Hepatic stellate cell (primary cell): ENCODE results near the gene GIPR.
"Not testable (repeated sequence)": the region's sequence is repeated elsewhere in the genome, so short reads cannot be mapped to it uniquely, and the experiment has no call there.

Experiments
- DNase-seq: peaks from one replicate; pipeline ENCODE4 v3.0.0; 2011; ENCODE audit warnings: low spot score

The GIPR gene, protein sequence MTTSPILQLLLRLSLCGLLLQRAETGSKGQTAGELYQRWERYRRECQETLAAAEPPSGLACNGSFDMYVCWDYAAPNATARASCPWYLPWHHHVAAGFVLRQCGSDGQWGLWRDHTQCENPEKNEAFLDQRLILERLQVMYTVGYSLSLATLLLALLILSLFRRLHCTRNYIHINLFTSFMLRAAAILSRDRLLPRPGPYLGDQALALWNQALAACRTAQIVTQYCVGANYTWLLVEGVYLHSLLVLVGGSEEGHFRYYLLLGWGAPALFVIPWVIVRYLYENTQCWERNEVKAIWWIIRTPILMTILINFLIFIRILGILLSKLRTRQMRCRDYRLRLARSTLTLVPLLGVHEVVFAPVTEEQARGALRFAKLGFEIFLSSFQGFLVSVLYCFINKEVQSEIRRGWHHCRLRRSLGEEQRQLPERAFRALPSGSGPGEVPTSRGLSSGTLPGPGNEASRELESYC

DNA sequence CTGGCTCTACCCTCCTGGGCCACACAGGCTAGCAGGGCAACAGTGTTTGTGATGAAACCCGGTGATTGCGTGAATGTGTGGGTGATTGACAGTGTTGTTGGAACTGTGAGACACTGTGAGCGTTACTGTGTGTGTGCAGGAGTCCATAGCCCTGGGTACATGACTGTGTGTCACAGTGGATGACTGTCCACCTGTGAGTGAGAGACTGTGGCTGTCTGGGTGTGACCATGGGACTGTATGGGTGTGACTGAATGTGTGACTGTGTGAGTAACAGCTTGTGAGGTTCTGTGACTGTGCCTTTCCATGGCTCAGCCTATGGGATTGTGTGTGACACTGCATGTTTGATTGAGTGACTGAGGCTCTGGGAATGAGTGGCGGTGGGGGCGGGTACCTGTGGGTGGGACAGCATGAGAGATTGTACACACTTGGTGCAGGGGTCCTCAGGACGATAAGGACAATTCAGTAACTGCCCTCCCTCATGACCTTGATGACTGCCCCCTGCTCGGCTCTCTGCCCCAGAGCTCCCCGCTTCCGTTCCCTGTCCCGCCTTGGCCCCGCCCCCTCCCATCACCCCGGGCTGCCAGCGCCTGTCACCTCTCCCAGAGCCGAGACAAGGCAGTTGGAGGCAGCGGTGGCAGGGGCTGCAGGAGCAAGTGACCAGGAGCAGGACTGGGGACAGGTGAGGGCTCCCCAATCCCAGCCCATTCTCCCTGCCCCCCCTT, at the start of gene GIPR:
Gene GIPR (plus strand): TSS at position 602 of the 722 bp plus-strand sequence. CDS start 1,300 bp downstream, outside the sequence.
- DNase-seq: peak; percentile 76

DNA sequence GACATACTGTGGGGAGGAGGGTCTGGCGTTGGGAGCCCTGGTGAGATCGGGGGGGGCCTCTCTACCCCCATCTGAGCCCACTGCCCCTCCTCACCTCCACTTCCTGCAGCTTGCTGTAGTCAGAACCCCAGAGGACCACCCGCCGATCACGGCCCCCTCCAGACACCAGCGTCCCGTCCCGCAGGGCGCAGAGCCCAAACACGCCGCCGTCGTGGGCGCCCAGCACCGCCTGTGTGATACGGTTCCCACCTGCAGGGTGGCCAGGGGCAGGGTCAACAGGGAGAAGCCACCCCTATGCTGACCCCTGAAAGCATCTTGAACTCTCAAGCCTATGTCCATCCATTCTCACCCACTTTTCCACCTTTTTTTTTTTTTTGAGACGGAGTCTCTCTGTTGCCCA, 46.6 kb upstream of the GIPR start:
- no peak for DNase-seq

DNA sequence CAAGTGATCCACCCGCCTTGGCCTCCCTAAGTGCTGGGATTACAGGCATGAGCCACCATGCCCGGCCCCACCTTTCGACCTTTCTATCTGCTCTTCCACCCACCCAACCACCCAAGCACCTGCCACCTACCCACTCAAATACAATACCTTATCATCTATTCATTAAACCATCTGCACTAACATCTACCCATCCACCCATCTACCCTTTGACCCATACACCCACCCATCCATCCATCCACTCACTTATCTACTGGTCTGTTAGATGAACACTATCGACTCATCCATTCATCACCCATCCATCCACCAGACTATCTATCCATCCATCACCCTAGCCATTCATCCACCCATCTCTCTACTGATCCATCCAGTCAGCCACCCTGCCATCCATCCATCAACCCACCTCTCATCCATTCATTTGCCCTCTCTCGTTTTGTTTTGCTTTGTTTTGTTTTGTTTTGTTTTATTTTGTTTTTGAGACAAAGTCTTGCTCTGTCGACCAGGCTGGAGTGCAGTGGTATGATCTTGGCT, 46.0 kb upstream of the GIPR start:
- no peak for DNase-seq

DNA sequence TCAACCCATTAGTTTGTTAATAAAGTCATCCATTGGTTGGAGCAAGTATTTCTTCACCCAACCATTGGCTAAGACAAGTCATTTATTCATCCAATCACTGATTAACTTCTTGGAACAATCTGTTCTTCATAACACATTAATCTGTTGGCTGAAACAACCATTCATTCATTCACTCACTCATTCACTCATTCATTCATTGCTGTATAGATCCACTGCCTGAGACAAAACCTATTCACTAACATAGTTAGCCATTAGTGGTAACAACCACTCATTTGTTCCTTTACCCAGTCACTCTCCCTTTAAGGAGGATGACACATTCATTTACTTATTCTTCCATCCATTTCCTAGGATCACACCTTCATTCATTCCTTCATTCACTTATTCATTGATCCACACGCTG, 44.0 kb upstream of the GIPR start:
- DNase-seq: no peak

DNA sequence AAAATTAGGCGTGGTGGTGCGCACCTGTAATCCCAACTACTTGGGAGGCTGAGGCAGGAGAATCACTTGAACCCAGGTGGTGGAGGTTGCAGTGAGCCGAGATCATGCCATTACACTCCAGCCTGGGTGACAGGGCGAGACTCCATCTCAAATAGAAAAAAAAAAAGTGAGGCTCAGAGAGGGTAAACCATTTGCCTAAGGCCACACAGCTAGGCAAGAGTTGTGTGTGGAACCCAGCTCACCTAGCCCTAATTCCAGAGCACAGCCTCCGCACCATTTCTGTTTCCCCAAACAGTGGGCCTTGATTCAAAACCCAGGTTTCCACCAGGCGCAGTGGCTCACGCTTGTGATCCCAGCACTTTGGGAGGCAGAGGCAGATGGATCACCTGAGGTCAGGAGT, 39.8 kb upstream of the GIPR start:
- DNase-seq: not testable (repeated sequence)

DNA sequence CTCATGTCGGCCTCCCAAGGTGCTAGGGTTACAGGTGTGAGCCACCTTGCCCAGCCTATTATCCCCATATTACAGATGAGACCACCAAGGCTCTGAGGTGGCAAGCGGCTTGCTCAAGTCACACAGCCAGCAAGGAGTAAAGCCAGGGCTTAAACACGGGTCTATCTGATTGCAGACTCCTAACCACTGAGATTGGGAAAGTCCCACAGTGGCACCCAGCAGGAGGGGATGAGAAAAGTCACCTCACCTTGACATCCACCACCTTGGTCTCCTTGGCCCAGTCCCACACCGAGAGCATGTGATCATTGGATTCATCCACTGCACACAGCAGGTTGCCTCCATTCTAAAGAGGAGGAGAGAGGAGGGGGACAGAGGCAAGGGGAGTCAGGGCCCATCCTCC, 38.3 kb upstream of the GIPR start:
- DNase-seq: no peak

DNA sequence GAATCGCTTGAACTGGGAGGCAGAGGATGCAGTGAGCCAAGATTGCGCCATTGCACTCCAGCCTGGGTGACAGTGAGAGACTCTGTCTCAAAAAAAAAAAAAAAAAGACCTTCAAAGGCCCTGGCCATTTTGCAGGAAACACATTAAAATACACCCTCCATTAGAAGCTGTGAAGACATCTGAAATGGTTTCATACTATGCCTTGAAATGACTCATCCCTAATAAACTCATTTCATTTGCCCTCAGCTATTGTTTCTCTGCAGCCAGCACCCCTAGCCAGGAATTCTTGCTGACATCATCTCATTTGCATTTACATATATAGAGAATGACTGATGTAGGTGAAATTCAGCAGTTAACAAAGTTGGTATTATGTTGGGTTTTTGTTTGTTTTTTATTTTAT, 37.6 kb upstream of the GIPR start:
- DNase-seq: peak; percentile 88

DNA sequence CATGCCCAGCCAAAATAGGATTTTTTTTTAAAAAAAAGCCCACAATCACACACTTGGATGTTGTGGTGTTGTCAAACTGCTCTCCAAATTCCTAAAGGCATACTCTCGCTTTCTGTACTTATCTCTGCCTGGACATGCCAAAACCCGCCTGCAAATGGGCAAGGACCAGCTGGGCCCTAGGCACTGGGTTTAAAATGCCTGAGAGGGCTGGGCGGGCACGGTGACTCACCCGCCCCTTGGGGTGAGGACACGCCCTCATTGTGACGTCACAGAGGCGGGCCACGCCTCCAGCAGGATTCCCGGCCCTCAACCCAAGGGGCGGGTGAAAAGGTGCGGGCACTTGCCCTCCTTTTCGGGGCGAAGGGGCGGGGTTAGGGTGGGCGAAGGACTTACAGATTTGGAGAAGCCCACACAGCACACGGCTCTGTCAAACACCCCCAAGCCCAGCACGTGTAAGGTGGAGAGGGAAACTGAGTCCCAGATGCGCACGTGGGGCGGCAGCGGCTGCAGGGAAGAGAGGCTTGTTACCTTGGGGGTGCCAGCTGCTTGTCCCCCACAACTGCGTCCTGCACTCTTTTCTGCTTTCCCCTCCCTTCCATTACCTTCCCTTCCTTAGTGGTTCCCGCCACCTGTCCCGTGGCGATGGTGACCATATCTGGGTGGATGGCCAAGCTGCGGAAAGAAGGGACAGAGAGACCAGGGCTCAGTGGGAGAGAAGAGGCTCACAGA, 35.4 kb upstream of the GIPR start:
- DNase-seq: peak; percentile 89

DNA sequence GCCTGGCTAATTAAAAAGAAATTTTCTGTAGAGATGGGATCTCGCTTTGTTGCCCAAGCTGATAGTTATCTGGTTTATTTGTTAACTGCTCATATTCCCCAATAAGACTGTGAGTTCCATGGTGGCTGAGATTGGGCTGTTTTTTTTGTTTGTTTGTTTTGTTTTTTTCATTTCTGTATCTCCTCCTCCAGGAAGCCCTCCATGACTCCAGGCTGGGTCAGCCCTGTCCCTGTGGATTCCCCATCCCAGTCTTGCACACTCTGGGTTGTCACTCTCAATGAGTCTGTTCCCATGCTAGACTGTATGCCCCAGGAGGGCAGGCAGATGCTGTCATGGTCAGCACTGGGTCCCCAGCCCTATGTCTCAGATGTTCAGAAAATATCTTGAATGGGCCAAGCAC, 31.7 kb upstream of the GIPR start:
- DNase-seq: no peak

DNA sequence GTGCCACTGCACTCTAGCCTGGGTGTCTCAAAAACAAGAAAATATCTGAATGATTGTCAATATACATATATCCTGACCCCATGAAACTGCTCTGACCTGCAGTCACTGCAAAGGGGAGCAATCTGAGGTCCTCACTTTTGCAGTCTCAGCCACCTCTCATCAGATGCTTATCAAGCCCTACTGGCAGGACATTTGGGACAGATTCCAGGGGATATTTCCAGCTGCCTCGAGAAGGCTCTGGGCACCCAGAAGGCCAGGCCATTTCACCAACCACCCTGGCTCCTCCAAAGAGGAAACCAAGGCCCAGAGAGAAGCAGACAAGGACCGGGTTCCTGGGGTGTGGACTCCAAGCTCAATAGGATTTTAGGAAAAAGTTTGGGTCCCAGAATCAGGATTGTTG, 31.1 kb upstream of the GIPR start:
- DNase-seq: no peak

DNA sequence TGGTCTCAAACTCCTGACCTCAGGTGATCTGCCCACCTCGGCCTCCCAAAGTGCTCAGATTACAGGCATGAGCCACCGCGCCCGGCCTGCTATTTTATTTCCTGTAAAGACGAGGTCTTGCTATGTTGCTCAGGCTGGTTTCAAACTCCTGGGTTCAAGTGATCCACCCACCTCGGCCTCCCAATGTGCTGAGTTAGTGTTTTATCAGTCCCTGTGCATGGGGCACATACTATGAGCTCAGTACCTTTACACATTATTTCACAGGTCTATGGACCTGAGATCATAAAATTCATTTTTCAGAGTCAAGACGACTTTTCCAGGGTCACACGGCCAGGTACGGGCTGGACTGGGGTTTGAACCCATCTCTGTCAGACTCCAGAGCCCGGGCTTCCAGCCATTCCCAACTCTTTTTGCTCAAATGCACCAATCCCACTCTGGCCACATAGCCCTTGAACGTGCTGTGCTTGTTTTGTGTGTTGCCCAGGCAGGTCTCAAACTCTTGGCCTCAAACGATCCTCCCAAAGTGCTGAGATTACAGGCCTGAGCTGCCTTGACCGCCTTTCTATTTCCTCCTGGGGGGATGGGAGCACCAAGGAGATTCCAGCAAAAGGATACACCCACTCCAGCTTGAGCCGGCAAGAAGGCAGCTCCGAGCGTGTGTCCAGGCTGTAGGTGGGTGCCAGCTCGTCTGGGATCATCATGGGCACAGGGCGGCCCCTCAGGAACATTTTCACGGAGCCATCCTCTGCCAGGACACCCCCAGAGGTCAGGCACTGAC, 29.9 kb upstream of the GIPR start:
- DNase-seq: peak; percentile 72

DNA sequence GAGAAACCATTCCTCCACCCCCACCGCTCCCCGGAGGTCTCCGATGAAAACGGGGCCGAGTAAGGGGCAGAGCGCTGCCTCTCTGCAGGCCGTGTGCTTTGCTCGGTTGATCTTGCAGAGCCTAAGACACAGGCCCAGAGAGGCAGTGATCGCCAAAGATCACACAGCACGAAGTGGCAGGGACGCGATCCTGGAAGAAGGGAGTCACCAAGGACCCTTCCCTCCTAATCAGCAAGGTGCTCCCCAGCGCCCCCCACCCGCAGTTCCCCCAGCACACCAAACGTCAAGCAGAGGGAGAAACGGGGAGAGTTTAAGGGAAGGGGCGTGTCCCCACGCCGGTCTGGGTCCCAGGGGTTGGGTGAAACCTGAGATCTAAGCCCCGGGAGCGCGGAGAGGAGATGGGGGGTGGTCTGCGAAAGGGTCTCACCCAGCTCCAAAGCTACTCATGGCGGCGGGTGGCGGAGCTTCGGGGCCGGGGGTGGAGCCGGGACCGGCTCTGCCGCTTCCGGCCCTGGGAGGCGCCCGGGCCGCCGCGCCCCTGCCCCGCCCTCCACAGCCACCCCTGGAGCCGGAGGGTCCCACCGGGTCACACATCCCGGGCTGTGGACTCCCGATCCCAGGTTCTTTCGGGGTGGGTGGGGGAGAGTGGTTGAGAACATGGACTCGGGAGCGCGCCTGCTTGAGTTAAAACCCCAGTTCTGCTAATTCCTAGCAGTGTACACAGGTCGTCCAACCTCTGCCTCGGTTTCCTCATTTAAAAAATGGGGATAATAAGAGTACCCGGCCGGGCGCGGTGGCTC, 28.9 kb upstream of the GIPR start, which contains the start of gene EML2:
Gene EML2 (minus strand): TSS at position 468 of the 800 bp plus-strand sequence. CDS start 21 bp downstream, at position 447.
- peak; percentile 69 for DNase-seq

DNA sequence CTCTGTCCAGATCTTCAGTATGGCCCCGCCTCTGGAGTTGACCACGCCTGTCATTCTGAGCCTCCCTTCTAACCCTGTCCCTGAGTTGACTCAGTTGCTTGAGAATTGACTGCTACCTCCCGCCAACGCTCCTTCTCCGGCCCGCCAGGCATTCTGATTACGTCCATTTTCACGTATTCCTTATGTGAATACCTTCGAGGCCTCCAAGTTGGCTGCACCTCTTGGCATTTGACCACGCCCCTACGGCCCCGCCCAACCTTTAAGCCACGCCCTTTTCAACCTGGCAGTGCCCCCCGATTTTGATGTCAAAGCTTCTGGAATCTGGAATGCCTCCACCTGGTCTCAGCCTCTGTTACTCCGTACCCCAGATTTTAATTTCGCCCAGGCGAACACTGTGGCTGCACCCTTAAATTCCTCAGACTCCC, 27.2 kb upstream of the GIPR start:
- DNase-seq: no peak

DNA sequence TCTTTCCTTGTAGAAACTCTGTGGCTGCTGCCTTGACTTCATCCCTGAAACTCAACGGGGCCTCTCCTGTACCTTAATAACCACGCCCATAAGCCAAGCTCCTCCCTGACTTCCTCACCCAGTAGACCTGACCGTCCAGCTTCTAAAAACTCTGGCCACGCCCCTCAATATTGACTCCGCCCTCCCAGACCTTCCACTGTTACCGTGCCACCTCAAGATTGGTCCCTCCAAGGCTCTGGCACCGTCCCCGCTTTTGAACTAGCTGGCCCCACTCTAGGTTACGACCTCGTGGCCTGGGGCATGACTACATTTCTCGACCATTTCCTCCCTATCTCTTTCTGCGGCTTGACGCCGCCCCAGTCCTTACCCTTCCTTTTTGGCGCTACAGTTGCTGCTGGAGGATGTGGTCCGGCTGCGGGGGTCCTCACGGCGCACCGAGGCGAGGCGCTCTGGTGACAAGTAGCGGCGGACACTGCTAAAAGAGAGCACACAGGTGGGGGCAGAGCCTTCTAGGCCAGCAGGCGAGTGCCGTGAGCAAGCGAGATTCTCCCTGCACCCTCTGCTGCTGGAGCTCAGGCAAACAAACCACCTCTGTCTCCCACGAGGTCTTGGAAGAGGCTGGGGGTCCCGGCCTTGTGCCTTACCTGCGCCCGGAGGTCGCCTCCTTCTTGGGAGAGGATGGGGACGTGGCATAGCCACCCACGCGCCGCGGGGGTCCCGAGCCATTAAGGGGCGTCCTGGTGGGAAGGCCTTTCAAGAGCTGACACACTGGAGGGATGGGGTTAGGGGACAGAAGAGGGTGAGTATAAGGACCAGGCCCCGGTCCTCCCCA, 26.5 kb upstream of the GIPR start:
- peak; percentile 77 for DNase-seq

DNA sequence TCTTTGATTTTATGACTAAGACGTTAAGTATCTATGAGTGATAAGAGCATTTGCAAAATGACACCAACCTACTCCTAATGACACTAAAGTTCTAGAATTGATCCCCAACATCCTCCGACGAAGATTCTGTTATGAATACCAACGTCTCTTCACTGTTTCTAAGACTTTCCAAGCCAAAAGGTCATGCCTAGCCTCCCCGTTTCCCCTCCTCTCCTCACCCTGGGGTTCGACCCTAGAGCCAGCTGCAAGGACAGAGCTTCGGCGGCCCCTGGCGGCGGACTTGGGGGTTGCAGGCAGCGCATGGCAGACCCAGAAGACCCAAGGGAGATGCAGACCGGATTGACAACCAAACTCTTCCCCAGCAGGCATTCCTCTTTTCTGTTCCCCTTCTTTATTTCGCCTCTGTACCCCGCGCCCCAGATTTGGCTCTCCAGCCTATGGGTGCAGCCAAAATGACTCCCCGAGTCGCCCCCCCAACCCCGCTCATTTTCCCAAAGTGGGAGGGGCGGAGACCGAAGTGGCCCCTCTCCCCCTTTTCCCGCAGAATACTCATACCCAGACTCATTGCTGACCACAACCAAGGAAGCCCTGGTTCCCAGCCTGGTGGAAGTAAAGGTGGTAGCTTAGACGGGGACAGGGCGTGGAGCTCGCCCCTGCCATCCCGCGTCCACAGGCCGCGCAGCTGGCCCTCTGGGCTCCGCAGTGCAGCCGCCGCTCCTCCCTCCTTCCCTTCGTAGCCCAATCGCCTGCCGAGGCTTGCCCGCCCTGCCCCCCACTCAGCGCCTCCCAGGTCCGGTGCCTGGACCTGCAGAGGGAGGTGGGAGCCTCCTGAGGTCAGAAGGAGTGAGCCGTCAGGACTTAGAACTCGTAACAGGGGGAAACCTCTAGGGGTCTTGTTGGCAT, 24.7 kb upstream of the GIPR start:
- DNase-seq: peak; percentile 88

DNA sequence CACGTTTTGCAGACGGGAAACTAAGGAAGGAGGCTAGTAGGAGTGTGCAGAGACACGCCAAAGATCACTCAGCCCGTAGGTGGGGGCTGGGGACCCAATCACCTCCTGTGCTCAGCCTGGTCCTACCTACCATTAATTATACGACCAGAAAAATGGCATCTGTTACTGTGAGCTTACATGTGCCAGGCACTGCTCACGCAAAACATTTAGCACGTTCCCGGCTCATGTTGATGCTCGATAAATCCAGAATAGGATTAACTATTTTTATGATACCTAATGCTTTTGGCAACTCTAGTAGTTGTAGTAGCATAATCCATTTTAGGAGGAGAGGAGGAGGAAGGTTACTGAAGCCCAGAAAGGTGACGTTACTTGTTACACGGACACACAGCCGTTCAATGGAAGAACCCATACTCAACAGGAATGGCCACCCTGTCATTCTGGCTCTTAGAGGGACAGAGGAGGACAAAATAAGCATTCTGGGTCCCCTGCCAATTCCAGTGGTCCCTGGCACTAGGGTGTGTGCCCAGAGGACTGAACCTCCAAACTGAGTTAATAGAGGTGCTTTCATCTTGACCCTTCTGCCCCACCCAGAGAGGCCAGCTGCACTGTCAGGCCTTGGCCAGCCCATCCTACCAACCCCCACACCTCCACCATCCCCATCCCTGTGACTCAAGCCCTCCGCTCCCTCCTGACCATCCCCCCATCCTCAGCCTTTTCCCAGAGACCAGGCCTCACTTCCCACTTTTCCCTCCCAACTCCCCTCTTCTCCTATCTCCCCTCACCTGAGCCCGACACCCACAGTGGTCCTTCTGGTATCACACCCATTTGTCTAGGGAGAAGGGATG, 23.9 kb upstream of the GIPR start:
- DNase-seq: no peak

DNA sequence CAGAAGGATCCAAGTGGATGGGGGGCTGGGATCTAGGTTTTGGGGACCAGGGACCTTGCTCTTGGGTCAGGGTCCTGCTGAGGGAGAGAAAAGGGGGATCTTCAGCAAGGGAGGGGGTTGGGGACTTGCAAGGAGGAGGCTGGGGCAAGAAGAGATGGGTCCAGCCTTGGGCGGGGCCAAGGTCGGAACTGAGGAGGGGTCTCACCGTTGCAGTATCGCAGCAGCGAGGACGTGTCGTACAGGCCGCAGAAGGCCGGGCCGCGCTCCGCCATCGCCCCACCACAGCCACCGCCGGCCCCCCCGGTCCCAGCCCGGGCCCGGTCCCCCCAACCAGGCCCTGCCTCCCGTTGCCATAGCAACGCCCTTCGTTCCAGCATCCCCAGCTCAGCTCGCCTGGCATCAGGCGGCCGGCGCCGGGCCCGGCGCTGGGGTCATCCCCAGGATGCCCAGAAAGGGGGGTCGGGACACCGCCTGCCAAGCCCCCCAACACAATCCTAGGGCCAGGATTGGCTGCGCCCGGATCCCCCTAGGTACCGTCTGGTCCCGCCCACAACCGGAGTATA, 22.9 kb upstream of the GIPR start:
- DNase-seq: no peak
